Gastroesophageal sphincter (tissue), 3 donors: ENCODE results near the gene ING2.

Source experiments
- CTCF ChIP-seq, 4 experiments: fragments of 200-600 bp in 2 of 4; fragments of 450-650 bp in 2 of 4; sonication (generic) in 1 of 4; IDR thresholded peaks; one replicate each; pipeline ENCODE4 v1.5.1; 2017 to 2019; ENCODE audit warnings: antibody characterized with exemption in 4 of 4, mild to moderate bottlenecking in 2 of 4, moderate library complexity in 2 of 4
- POLR2A ChIP-seq, 2 donors: fragments of 450-650 bp; IDR thresholded peaks; one replicate each; pipeline ENCODE4 v1.6.1; 2017; ENCODE audit warnings: antibody characterized with exemption in 2 of 2, mild to moderate bottlenecking in 2 of 2, moderate library complexity in 1 of 2
- POLR2AphosphoS5 ChIP-seq: sonication (generic); formaldehyde crosslinking; IDR thresholded peaks from one replicate; pipeline ENCODE4 v1.6.1; 2017; ENCODE audit warnings: antibody characterized with exemption

GRCh38 chr4:183543435-183543834 lies 38.6 kb downstream of the ING2 start:
- TF ChIP-seq POLR2A (IDR thresholded peaks at IDR 0.05) (no peak), CTCF (IDR thresholded peaks at IDR 0.05) (no peak), POLR2AphosphoS5 (no peak)
